GM21447 (cell line): Measurements from ENCODE around the gene CNKSR3.

ENCODE experiments used
- ATAC-seq: cut with Tn5 transposase; IDR thresholded peaks from one replicate; pipeline ENCODE4 v1.9.1; 2021; ENCODE audit not compliant: unreplicated experiment

Gene CNKSR3

DNA sequence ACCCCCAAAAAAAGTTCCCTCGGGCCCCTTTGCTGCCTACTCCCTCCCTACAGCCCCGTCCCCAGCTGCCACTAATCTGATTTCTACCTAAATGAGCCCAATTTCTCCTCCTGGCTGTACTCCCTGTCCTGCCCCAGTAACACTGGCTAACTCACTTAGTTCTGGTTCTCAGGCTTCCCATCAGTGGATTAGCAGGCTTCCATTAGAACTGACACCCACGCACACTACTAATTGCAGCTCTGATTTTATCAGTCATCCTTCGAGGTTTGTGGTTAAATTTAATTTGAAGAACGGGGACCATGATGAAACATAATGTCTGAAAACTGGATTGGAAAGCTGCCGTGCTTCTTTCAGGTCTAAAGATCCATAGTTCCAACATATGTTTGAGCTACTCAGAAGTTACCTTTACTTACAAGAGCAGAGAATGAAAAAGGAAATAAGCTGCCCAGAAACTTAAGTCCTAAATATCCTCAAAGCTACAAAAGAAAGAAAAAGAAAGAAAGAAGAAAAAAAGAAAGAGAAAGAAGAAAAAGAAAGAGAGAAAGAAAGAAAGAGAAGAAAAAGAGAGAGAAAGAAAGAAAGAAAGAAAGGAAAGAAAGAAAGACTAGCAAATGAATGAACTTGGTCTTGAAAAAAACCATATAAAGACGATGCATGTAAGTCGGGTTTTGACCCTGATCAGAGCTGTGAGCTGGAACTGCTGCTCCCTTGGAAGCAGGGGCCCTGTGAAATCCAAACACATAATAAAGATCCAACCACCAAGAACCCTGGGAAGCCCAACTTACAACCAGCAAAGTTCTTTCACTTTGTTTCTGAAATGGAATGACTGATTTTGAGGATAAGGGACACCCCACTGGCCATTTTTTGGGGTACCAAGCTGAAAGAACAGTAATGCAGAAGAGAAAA lies 51.7 kb downstream of the CNKSR3 start:
- no peak for ATAC-seq

DNA sequence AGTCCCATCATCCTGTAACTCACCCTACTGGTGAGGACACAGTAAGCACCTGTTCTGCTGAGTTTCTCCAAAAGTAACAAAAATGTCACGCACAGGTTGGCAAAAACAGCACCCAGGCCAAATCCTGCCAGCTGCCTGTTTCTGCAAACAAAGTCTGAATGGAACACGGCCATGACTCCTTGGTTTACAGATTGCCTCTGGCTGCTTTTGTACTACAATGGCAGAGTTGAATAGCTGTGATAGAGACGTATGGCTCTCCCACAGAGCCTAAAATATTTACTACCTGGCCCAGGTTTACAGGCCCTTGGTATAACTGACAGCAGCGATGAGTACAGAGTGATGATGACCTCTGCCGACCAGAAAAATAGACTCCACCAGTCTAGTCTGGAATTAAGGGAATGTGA lies 52.6 kb downstream of the CNKSR3 start:
- no peak for ATAC-seq

DNA sequence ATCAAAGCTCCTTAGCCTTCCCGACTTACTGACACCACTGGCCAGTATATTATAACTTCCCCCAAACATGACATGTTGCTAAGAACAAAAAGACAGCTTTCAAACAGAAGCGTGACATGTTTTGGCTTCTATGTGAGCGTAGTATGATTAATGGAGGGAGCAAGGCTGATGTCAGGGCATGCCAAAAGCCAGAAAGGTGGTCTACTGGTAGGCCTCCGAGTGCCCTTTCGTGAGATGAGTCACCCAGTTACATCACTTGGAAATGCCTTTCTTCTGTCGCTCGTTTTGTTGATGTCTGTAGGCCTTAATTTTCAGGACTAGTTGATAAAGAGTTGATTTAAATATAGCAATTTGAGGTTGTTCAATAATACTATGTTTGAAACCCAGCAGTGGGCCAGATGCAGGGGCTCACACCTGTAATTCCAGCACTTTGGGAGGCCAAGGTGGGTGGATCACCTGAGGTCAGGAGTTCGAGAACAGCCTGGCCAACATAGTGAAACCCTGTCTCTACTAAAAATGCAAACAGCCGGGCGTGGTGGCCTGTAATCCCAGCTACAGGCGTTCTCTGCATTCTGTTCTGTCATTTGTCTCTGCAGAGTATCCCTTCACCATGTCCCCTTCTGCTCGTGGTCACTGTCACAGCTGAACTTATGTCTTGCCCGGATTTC lies 53.3 kb downstream of the CNKSR3 start:
- no peak for ATAC-seq

DNA sequence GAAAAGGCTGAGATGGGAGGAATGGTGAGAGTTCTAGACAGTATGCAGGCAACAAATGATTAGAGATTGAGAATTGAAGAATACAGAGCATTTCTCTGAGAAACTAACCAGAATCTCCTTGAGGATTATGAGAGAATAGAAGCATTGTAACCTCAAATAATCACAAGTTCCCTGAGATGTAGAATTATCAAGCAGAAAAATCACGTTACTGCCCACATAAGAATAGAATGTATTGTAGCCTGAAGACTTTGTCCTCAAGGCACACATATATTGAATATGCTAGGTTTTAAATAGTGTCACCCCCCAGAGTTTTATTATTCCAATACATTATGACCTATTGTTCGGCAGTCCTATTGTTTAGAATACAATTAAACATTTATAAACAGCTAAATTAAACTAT lies 57.2 kb downstream of the CNKSR3 start:
- no peak for ATAC-seq

DNA sequence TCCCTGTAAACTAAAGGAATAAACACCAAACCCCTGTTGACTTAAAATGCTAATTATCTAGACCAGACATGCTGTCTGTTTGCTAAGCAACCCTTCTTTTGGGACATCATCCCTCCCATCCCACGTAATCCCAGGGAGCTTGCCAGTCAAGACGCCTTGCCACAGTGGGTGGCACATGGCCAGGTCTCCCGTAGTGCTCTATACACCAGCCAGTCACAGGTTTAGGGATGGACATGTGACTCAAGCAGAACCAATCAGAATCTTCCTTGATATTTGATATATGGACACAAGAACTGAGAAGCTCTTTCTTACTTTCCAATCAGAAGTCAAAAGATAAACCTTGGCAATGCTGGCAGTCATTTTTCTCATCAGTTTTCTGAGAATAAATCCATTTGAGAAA lies 60.0 kb downstream of the CNKSR3 start:
- ATAC-seq: no peak

DNA sequence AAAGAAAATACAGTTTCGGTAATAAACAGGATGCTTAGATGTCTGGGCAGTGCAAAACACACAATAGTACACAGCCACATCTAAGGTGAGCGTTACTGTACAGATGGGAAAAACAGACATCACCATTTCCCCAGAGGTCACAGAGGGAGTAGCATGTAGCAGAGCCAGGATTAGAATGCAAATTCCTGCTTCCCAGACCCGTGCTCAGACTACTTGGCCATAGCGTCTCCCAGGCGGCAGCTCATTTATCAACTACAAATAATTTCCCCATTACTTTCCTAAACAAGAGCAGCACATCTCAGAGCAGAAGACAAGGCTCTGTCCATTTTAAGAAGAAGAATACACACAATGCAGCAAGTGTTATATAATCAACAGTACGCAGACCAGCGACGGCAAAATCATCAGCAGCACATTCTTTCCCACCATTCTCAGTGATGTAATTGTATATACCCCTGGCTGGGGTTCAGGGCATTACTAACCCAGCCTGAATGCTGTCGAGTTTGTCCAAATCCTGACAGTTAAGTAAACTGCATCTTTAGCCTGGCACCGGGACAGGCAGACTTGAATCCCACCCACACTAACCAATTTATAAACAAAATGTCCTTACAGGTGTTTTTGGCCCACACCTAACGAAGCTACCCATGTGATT lies 61.9 kb downstream of the CNKSR3 start:
- ATAC-seq: no peak

DNA sequence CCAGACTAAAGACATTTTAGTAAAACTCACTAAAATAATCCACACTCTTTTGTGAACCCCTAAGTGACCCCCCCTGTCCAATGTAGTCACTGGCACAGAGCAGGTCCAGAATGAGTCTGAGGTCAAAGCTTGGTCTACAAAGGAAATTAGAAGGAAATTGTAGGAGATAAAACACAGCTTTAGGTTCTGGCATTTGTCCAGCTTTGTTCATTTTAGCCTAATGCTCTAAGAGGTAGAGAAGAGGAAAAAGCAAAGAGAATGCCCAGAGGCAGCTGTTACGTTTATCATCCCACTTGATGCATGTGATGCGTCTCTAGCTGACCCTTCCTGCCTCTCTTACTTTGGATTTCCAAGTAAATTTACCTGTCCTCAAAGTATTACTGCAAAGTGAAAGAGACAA lies 62.5 kb downstream of the CNKSR3 start:
- no peak for ATAC-seq

DNA sequence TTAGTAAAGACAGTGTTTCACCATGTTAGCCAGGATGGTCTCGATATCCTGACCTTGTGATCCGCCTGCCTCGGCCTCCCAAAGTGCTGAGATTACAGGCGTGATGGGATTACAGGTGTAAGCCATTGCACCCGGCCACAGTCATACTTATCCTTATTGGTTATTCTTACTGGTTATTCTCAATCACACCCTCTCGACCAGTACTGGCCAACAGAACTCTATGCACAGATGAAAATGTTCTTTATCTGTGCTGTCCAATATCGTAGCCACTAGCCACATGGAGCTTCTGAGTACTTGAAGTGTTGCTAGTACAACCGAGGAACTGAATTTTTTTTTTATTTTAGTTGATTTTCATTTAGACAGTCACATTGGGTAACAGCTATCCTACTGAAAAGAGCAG lies 63.5 kb downstream of the CNKSR3 start:
- ATAC-seq: no peak

DNA sequence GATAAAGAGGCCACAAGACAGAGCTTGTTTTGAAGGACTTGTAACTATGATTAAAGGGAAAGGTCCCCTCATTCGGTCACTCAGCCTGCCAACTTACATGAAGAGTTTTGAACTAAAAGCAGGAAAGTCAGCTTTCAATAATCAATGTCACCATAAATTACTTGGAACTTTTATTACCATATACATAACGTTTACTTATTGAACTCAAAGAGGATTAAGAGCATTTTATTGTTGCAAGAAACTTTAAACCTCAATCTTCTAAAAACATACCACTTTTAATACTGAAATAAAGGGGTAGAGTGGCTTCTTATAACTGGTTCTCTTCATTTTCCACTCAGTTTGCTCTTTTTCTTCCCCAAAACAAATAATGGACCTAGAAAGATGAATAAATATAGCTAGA lies 65.1 kb downstream of the CNKSR3 start:
- no peak for ATAC-seq

DNA sequence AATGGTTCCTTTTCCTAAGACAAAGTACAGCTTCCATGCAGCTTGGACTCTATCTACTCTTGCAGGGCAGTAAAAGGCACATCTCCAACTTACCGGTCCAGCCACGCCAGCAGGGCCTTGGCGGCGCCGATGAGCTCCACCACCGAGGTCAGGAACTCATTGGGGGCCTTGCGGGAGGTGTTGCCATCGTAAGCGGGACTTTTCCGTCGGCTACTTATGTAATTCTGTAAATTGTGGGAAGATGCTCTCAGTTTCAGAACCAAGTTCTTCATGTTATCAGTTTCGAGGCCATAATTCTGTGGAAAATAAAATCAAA lies 68.5 kb downstream of the CNKSR3 start:
- ATAC-seq: no peak

DNA sequence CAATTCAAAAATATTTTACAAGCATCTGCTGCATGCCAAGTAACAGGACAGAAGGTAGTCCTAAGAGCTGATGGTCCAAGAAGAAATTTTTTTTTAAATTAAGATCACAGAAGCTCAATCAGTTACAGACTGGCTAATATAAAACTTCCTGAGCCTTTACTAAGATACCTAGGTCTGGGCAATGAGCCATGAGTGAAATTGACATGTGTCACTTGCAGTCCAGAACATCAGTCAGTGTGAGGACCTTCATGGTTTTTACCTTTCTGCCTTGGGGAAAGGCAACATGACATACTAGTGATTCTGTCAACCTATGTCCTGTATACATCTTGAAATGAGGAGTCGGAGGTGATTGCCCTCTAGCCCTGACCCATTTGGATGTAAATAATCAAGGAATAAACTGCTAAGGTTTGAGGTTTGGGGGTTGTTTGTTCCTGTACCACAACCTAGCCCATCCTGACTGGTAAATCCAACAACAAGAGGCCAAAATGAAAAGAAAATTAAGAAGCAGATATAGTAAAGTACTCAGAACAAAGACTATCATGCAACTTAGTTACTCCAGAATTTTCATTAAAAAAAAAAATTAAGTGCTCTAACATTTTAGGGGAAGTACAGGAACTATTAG lies 70.0 kb downstream of the CNKSR3 start:
- ATAC-seq: no peak

DNA sequence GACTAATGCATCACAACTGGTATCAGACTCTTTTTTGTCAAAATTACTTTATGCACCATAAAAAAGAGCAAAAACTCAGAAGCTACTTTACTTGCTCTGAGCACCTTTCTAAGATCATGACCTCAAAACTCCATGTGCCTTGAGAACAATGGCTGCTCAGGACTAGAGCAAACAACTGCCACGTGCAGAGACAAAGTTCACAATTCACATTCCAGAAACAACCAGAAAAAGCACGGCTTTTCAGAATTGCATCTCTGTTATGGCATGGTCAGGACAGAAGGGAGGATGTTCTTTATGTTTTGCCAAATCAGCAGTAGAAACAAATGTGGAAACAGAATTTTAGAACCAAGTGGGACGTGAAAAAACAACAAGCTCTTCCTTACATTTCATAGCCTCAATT lies 70.5 kb downstream of the CNKSR3 start:
- no peak for ATAC-seq

DNA sequence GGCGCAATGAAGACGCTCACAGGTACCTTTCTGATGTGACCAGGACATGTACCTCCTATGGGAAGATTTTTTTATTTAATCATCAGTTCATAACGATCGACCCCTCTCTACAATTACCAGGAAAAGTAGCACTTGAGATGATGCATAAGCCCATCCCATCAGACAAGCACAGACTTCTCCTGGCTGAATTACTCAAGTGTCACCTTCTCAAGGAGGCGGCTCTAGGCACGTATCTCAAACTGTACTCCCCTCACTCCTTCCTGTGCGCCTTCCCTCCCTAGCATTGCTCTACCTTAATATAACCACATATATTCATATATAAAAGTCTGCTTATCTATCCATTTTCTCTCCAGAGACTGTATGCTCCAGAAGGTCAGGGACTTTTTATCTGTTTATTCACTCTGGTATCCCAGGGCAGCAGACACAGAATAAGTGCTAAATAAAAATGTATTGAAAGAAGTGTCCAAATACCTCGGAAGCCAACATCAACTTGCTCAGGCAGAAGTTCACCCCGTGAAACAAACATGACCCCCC lies 71.5 kb downstream of the CNKSR3 start:
- no peak for ATAC-seq

DNA sequence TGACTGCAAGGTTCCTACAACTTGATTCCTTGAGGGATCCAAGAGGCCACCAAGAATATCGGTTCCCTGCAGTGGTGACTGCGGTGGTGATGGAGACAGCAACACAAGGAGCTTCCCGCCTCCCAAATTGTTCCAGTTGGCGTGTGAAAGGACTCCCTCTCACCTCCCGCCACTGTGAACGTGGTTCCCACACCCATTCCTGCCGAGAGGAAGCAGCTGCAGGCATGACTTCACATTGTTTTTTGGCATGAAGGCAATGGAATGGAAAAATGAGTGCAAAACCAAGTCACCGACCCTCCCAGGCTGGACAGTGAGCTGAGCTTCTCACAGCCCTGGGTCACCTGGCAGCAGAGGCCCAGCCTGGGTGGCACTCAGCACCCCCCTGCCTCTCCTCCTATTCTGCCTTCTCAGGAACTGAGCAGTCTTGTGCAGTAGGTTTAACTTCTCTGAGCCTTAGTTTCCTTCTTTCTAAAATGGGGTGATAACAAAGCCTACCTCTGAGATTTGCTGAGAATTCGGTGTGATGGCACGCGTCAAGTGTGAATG lies 75.0 kb downstream of the CNKSR3 start:
- ATAC-seq: no peak

DNA sequence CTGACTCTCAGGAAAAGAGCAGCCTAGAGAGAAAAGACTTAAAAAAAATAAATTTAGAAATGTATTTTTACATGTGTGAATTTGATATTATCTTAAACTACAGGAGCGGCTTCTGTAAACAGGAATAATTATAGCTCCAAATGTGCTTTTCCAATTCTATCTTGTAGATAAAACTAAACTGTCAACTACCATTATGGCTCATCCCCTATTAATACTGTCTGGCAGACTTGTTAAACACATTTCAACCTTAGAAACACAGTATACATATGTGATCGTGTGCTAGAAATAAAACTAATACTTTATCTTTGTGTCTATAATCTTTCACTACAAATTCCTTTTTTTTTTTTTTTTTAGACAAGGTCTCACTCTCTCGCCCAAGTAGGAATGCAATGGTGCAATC lies 75.8 kb downstream of the CNKSR3 start:
- no peak for ATAC-seq

DNA sequence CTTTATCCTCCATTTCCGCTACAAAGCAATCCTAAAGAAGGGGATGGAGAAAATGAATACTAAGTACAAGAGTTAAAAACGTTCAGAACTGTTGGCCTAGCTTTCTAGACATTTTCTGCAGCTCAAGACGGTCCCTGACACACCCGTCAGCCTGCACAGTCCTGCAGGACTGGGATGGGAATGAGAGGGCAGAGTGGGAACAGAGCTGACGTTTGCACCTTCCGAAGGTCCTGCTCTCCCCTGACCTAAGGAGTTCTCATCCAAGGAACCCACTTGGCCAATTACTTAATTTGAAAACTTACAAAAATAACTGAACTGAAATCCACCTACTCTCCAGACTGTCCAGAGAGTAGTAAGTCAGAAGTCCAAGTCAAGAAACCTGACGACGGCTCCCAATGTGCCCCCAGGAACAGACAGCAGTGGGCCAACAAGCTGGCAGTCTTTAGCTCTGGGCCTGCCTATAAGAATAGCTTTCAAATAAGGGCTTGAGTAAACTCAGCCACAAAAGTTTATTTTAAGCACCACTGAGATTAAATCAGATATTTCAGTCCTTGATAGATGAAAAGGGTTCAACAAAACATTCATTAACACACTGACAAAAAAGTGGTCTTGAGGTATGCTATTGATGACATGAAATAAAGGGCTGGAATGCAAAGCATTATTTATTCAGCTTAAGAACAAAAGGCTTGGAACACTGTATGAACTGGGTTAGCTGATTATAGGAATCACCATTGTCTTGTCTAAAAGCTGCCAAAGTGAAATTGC lies 76.8 kb downstream of the CNKSR3 start:
- ATAC-seq: no peak

DNA sequence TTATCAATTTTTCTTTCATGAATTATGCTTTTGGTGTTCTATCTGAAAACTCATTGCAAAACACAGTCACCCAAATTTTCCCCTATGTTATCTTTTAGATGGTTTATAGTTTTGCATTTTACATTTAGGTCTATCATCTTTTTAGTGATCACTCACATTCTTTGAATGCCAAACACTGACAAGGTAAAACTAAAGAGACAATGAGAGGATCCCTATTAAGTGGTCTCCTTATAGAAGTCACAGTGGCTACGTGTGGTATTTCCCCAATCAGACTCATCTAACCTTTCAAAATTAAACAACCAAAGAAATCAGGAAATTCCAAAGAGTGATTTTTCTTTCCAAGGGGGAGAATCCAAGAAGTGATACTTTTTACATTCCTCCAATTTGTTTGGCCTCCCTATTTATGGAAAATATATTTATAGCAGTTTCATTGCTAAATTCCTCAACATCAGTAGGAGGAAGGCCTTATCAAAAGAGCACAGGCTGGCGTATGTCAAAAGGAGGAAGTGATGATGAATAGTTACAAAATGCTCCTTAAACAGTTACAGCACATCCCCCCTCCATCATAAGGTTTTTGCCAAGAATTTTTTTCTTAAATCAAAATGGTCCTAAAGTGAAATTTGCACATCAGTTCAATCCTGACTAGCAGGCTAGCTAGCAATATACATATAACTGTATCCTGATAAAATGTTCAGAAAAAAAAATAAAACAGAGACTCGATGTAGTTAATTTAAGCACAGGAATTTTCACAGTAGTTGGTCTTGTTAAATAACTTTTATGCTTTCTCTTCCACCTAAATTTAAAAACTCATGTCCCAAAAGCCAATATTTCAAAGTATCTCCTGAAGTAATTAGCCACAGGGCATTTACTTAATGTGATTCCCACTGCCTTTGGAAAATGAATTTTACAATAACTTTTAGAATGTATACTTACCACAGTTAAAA lies 77.7 kb downstream of the CNKSR3 start:
- ATAC-seq: no peak

DNA sequence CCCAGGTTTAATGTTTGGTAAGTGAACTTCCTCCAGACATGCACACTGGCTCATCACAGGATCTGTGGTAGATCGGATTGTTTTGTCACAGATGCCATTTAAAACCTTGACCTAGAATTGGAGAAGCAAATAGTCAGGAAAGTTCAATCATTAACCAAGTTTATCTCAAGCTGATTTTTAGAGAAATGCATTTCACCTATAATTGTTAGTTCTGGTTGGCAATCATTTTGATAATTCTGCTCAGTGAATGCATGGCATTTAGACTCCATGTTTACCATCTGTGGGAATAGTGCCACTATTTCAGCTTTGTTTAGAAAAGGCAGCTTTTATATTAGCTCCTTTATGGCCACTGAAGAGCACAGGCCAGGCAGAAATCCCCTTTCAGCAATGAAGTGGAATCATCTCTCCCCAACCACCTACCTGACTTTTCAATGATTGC lies 80.0 kb downstream of the CNKSR3 start:
- no peak for ATAC-seq

DNA sequence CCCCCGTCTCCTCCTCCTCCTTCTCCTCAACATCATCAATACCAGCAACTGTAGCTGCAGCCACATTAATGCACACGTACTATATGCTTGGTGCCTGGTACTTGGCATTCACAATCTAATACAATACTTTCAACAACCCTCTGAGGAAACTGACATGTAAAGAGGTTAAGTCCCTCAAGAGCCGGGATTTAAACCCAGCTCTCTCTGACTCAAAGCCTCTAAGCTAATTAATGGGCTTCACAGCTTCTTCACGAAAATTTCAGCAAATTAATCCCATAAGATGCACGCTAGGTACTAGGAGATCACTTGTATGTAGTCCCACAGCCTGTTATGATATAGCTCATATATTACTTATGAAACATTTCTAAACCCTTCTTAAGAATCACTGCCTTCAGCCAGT lies 80.8 kb downstream of the CNKSR3 start:
- no peak for ATAC-seq
